Activated CD8-positive, alpha-beta T cell treated with anti-CD3 and anti-CD28 coated beads for 36 hours (primary cell): Measurements from ENCODE around the gene CPSF3. TPM values are rescaled to one million over a fixed set of nuclear protein-coding genes. Genes with fewer than 3 reads are reported as not detected.

Source experiments
- ATAC-seq: fragments of 200-7000 bp; cut with Tn5 transposase; one replicate; pipeline ENCODE4 v1.10.0; 2021; ENCODE audit warnings: mild to moderate bottlenecking, moderate library complexity
- CTCF ChIA-PET: fragments of 350-600 bp; sonication (Branson Sonifier 250); formaldehyde crosslinking; loops from one replicate; lab custom pipeline; 2021; ENCODE audit warnings: antibody characterized with exemption; lab: Charles Lee
- POLR2A ChIA-PET: fragments of 350-600 bp; sonication (Branson Sonifier 250); formaldehyde crosslinking; loops from one replicate; lab custom pipeline; 2021; ENCODE audit warnings: antibody characterized with exemption; lab: Charles Lee
- DNase-seq: peaks from one replicate; pipeline ENCODE4 v3.0.0-alpha.2; 2020
- H3K27ac Mint-ChIP-seq: one replicate; pipeline ENCODE4 v1.8.0; 2021; ENCODE audit warnings: mild to moderate bottlenecking, mixed read lengths
- H3K27me3 Mint-ChIP-seq: one replicate; pipeline ENCODE4 v1.8.0; 2021; ENCODE audit warnings: mixed read lengths
- H3K36me3 Mint-ChIP-seq: one replicate; pipeline ENCODE4 v1.8.0; 2021; ENCODE audit warnings: low read depth, mixed read lengths
- H3K4me1 Mint-ChIP-seq: one replicate; pipeline ENCODE4 v1.8.0; 2021; ENCODE audit warnings: low read depth, mixed read lengths
- H3K4me3 Mint-ChIP-seq: one replicate; pipeline ENCODE4 v1.8.0; 2021; ENCODE audit warnings: mild to moderate bottlenecking, moderate library complexity, mixed read lengths
- H3K9me3 Mint-ChIP-seq: one replicate; pipeline ENCODE4 v1.8.0; 2021; ENCODE audit warnings: mixed read lengths
- intact Hi-C: fragments of 100-400 bp; cut with micrococcal nuclease; formaldehyde crosslinking; loops from one replicate; pipeline ENCODE4 v1.10.0; 2022
- total RNA-seq, 2 experiments: library from RNA; stranded (reverse); gene quantifications; one replicate each; pipeline ENCODE4 v1.2.3, GENCODE V29; 2021
- TF ChIP-seq, protein P1 (sequence below): fragments of 200-600 bp; IDR thresholded peaks from one replicate; pipeline ENCODE4 v1.8.0; 2022; ENCODE audit warnings: antibody characterized with exemption, mild to moderate bottlenecking

Gene CPSF3
- total RNA-seq, 2 experiments from 2014 or later = 72.2 to 73.0 TPM

DNA sequence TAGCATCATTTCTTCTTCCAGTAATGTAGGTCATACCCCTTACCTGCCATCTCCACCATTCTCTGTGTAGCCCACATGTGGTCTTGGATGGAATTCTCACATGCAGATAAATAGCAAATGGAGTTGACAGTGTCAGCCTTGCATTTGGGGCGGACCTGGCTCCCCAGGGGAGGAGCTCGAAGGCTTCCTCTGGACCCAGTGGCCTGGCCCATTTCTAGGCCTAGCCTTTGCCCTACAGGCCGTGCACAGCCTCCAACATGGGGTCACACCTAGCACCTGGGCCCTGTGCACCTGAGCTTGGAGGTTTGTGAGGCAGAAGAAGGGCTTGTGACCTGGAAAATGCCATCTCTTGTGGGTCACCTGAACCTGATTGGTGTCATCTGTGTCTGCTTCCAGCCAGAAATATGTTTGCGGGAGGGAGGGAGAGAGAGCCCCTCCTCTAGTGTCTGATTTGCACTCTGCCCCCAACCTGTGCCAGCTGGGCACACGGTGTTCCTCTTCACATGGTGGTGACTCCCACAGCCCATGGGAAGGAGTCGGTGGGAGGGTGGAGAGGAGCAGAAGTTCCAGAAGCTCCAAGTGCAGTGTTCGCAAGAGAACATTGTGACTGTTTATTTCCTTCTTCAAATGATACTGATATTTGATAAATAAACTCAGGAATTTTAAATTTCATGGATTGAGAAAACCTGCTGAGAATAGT is 33.2 kb upstream of the CPSF3 start:
- H3K36me3 Mint-ChIP-seq = no peaks in the 10 kb centered on the region
- TF ChIP-seq, protein P1, sequence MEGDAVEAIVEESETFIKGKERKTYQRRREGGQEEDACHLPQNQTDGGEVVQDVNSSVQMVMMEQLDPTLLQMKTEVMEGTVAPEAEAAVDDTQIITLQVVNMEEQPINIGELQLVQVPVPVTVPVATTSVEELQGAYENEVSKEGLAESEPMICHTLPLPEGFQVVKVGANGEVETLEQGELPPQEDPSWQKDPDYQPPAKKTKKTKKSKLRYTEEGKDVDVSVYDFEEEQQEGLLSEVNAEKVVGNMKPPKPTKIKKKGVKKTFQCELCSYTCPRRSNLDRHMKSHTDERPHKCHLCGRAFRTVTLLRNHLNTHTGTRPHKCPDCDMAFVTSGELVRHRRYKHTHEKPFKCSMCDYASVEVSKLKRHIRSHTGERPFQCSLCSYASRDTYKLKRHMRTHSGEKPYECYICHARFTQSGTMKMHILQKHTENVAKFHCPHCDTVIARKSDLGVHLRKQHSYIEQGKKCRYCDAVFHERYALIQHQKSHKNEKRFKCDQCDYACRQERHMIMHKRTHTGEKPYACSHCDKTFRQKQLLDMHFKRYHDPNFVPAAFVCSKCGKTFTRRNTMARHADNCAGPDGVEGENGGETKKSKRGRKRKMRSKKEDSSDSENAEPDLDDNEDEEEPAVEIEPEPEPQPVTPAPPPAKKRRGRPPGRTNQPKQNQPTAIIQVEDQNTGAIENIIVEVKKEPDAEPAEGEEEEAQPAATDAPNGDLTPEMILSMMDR = no peak
- ATAC-seq (no peak), DNase-seq (no peak)
- no peak overlapping the region for H3K27ac Mint-ChIP-seq
- no peaks in the 10 kb centered on the region for H3K4me1 Mint-ChIP-seq
- intact Hi-C loops = no loop called here
- H3K9me3 Mint-ChIP-seq = no peaks in the 10 kb centered on the region
- ChIA-PET CTCF (no interaction called here), POLR2A (no interaction called here)
- H3K4me3 Mint-ChIP-seq = no peak overlapping the region
- no peaks in the 10 kb centered on the region for H3K27me3 Mint-ChIP-seq

DNA sequence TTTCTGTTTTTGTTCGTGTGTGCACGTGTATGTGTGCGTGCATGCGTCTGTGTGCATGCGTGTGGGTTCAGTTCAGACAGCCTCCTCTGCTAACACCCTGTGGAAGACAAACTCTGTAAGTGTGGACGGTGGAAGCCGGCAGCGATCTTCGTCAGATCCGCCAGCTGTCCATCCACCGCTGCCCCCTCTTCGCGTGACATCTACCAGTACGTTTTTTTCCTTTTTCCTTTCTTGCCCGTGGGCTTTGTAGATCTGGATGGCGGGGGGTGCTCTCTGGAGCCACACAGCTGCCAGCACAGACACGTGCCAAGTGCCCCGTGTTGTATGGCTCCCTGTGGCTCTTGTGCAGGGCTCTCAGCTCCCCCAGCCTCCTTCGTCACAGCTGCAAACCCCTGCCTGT is 32.5 kb upstream of the CPSF3 start:
- intact Hi-C loops = no loop called here
- Mint-ChIP-seq H3K4me3 (no peak overlapping the region), H3K27me3 (no peaks in the 10 kb centered on the region), H3K4me1 (no peaks in the 10 kb centered on the region), H3K9me3 (no peaks in the 10 kb centered on the region), H3K36me3 (no peaks in the 10 kb centered on the region), H3K27ac (no peak overlapping the region)
- ChIA-PET CTCF (no interaction called here), POLR2A (no interaction called here)
- no peak for DNase-seq
- TF ChIP-seq, protein P1 = no peak
- ATAC-seq = no peak

DNA sequence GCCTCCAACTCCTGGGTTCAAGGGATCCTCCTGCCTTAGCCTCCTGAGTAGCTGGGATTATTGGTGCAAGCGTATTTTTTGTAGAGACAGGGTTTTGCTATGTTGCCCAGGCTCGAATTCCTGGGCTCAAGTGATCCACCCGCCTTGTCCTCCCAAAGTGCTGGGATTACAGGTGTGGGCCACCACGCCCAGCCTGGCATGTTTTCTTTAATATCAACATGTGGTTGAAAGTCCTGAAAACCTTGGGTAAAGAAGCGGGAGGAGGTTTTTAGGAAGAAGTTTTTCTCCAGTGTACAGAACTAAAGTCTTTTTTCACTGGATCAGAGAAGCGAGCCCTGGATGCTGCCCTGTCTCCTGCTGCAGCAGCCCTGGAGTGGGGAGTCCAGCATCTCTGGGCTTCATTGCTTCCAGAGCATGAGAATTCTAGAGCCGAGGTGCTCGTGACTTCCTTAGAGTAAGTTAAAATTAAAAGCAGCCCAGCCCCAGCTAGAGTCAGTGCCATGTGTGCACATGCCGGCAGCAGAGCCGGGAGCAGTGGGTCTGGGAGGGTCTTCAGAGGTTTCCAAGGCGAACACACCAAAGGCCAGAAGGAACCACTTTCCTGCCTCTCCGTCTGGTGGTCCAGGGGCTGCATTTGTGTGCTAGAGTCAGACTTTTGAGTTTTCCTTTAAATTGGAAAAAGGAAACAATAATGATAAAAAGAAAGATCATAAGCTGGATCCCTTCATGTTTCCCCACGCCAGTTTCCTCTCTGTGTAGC is 31.3 kb upstream of the CPSF3 start:
- Mint-ChIP-seq H3K9me3 (no peaks in the 10 kb centered on the region), H3K27me3 (no peaks in the 10 kb centered on the region), H3K36me3 (no peaks in the 10 kb centered on the region), H3K27ac (no peak overlapping the region), H3K4me3 (no peak overlapping the region), H3K4me1 (no peaks in the 10 kb centered on the region)
- CTCF ChIA-PET = no interaction called here
- POLR2A ChIA-PET = no interaction called here
- TF ChIP-seq, protein P1 = no peak
- ATAC-seq = no peak
- DNase-seq = no peak
- intact Hi-C loops = no loop called here

DNA sequence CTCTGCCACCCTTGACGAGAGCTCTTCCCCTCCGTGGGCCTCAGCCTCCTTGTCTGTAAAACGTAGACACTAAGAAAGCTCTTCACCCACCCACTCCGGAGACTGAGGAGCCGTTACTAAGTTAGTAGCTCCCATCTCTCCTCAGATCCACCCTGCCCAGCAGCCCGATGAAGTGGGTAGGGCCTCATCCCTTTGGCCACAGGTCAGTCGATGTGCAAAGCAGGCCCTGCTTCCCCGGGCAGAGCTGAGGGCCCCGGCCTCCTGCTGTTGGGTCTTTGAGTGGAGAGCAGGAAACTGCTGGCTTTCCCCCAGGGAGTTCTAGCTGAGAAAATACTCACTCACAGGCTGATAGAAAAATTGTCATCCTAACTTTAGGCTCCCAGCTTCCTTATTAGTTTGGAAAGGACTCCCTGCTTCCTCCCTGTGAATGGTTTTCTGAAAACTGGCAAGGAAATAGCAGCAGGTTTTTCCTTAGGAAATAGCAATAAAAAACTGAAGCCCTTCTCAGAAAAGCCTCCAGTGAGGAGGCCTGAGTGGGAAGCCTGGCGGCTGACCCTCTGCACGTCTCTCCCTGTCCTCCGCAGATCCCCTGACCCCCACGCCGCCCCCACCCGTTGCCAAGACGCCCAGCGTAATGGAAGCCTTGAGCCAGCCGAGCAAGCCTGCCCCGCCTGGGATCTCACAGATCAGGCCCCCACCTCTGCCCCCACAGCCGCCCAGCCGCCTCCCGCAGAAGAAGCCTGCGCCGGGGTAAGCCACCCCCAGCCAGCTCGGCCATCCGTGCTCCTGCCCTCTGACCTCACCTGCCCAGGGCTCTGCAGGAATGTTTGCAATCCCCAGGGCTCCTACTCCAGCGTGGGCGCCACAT is 30.3 kb upstream of the CPSF3 start:
- Mint-ChIP-seq H3K9me3 (no peaks in the 10 kb centered on the region), H3K4me3 (no peak overlapping the region), H3K27me3 (no peaks in the 10 kb centered on the region), H3K27ac (no peak overlapping the region), H3K36me3 (no peaks in the 10 kb centered on the region), H3K4me1 (no peaks in the 10 kb centered on the region)
- ChIA-PET POLR2A (no interaction called here), CTCF (no interaction called here)
- TF ChIP-seq, protein P1 = no peak
- intact Hi-C loops = no loop called here
- no peak for DNase-seq
- no peak for ATAC-seq
